ENCODE measurements around the gene TRPM7. TPM values are rescaled to one million over a fixed set of nuclear protein-coding genes. Genes with fewer than 3 reads are reported as not detected.

The TRPM7 gene
- total RNA-seq, 1 donor from 2014 or later = 24.3 TPM

DNA sequence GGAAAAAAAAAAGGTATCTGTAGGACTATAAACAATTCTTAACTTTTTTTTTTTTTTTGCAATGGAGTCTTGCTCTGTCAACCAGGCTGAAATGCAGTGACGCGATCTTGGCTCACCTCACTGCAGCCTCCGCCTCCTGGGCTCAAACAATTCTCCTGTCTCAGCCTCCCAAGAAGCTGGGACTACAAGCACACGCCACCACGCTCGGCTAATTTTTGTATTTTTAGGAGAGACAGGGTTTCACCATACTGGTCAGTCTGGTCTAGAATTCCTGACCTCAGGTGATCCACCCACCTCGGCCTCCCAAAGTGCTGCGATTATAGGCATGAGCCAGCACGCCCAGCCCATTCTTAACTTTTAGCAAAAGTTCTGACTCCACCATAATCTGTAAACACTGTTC, 50.5 kb downstream of the TRPM7 start:
- H3K27me3 Mint-ChIP-seq (ENCODE audit: unreplicated experiment) = no peaks in the 10 kb centered on the region
- TF ChIP-seq, protein P1, sequence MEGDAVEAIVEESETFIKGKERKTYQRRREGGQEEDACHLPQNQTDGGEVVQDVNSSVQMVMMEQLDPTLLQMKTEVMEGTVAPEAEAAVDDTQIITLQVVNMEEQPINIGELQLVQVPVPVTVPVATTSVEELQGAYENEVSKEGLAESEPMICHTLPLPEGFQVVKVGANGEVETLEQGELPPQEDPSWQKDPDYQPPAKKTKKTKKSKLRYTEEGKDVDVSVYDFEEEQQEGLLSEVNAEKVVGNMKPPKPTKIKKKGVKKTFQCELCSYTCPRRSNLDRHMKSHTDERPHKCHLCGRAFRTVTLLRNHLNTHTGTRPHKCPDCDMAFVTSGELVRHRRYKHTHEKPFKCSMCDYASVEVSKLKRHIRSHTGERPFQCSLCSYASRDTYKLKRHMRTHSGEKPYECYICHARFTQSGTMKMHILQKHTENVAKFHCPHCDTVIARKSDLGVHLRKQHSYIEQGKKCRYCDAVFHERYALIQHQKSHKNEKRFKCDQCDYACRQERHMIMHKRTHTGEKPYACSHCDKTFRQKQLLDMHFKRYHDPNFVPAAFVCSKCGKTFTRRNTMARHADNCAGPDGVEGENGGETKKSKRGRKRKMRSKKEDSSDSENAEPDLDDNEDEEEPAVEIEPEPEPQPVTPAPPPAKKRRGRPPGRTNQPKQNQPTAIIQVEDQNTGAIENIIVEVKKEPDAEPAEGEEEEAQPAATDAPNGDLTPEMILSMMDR (IDR thresholded peaks at IDR 0.05; ENCODE audit: partially characterized antibody, unreplicated experiment) = no peak
- no peaks in the 10 kb centered on the region for H3K9me3 Mint-ChIP-seq (ENCODE audit: unreplicated experiment)
- no peaks in the 10 kb centered on the region for H3K36me3 Mint-ChIP-seq (ENCODE audit: unreplicated experiment)
- no peak for DNase-seq
- H3K4me1 Mint-ChIP-seq (ENCODE audit: low read depth, unreplicated experiment) = no peaks in the 10 kb centered on the region
- no peak overlapping the region for H3K4me3 Mint-ChIP-seq (ENCODE audit: unreplicated experiment)
- H3K27ac Mint-ChIP-seq (ENCODE audit: unreplicated experiment) = no peak overlapping the region

DNA sequence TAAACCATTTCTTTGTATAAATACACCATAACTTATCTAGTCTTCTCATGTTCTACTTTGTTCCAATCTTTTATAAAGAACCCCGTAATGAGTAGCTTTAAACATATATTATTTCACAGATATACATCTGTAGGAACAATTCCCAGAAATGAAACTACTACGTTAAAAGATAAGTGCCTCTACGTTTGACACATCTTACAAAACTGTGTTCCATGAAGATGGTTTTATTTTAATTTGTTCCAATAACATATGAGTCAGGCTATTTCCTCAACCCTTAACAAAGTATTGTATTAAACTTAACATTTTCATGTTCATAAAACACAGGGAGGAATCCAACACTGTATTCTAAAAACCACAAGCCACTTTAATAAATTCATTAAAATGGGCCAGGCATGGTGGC, 52.9 kb downstream of the TRPM7 start:
- H3K9me3 Mint-ChIP-seq (ENCODE audit: unreplicated experiment) = no peaks in the 10 kb centered on the region
- H3K4me1 Mint-ChIP-seq (ENCODE audit: low read depth, unreplicated experiment) = no peaks in the 10 kb centered on the region
- H3K27ac Mint-ChIP-seq (ENCODE audit: unreplicated experiment) = no peak overlapping the region
- TF ChIP-seq, protein P1 (IDR thresholded peaks at IDR 0.05; ENCODE audit: partially characterized antibody, unreplicated experiment) = no peak
- no peaks in the 10 kb centered on the region for H3K27me3 Mint-ChIP-seq (ENCODE audit: unreplicated experiment)
- no peak for DNase-seq
- no peak overlapping the region for H3K4me3 Mint-ChIP-seq (ENCODE audit: unreplicated experiment)
- H3K36me3 Mint-ChIP-seq (ENCODE audit: unreplicated experiment) = no peaks in the 10 kb centered on the region

DNA sequence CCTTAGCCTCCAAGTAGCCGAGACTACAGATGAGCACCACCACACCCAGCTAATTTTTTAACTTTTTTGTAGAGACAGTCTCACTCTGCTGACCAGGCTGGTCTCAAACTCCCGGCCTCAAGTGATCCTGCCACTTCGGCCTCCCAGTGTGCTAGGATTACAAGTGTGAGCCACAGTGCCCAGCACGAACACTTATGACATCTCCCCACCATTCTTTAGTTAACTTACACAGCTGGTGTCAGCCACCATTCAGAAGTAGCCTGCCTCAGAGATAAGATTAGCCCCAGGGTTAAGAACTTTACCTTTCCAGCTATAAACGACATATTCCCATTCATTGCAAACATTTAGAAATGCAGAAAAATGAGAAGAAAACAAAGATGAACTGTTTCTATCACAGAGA, 58.2 kb downstream of the TRPM7 start:
- Mint-ChIP-seq H3K9me3 (ENCODE audit: unreplicated experiment) (no peaks in the 10 kb centered on the region), H3K4me1 (ENCODE audit: low read depth, unreplicated experiment) (no peaks in the 10 kb centered on the region), H3K36me3 (ENCODE audit: unreplicated experiment) (no peaks in the 10 kb centered on the region), H3K4me3 (ENCODE audit: unreplicated experiment) (no peak overlapping the region), H3K27me3 (ENCODE audit: unreplicated experiment) (no peaks in the 10 kb centered on the region), H3K27ac (ENCODE audit: unreplicated experiment) (no peak overlapping the region)
- no peak for DNase-seq
- TF ChIP-seq, protein P1 (IDR thresholded peaks at IDR 0.05; ENCODE audit: partially characterized antibody, unreplicated experiment) = no peak

DNA sequence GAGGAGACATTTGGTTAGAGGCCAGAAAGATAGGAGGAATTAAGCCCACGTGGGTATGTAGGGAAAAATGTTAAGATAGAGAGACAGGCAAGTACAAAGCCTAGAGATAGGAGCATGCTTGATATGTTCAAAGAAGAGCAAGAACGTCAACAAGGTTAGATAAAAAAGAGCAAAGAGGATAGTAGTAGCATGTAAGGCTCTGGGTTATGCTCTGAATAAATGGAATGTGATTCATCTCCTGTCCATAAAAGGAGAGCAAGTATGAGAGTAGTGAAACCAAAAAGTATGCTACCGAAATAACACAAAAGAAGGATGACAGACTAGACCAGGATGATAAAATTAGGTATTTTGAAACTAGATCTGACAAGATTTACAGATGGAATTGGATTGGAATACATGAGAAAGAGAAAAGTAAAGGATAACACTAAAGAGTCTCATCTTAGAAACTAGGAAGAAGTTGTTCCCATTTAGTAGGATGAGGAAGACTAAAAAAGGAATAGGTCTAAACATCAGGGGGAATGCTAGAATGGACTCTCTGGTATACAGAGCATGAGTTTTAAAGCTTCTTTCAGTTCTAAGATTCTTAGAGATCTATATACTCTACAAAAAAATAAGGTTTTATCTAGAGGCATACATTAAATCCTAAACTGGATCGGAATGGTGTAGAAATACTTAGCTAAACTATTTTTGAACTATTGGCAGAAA, 59.1 kb downstream of the TRPM7 start:
- Mint-ChIP-seq H3K27me3 (ENCODE audit: unreplicated experiment) (no peaks in the 10 kb centered on the region), H3K4me3 (ENCODE audit: unreplicated experiment) (no peak overlapping the region), H3K4me1 (ENCODE audit: low read depth, unreplicated experiment) (no peaks in the 10 kb centered on the region), H3K36me3 (ENCODE audit: unreplicated experiment) (no peaks in the 10 kb centered on the region), H3K9me3 (ENCODE audit: unreplicated experiment) (no peaks in the 10 kb centered on the region), H3K27ac (ENCODE audit: unreplicated experiment) (no peak overlapping the region)
- DNase-seq = no peak
- TF ChIP-seq, protein P1 (IDR thresholded peaks at IDR 0.05; ENCODE audit: partially characterized antibody, unreplicated experiment) = no peak

DNA sequence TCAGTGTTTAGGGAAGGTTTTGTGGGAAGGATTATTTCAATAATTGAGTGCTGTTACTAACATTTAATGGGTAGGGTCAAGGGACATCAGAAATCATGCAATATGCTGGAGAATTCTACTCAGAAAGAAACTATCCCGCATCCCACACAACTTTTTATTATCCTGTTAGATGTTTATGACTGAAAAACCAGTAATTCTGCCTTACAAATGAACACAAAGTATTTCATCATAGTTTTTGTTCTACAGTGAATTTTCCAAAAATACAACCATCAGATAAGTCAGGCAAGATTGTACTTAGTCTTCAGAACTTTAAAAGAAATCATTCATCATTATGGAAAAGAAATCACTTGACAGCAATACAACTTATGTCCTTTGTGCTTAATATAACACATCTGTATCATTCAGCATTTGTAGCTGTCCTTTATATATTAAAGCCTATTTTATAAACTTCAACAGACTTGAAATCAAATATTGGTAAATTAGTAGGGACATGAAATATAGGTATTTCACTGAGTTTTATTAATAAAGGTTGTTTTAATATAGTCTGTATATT, 61.9 kb downstream of the TRPM7 start:
- DNase-seq = no peak
- TF ChIP-seq, protein P1 (IDR thresholded peaks at IDR 0.05; ENCODE audit: partially characterized antibody, unreplicated experiment) = no peak
- Mint-ChIP-seq H3K4me3 (ENCODE audit: unreplicated experiment) (no peak overlapping the region), H3K27me3 (ENCODE audit: unreplicated experiment) (no peaks in the 10 kb centered on the region), H3K4me1 (ENCODE audit: low read depth, unreplicated experiment) (no peaks in the 10 kb centered on the region), H3K36me3 (ENCODE audit: unreplicated experiment) (no peaks in the 10 kb centered on the region), H3K27ac (ENCODE audit: unreplicated experiment) (no peak overlapping the region), H3K9me3 (ENCODE audit: unreplicated experiment) (no peaks in the 10 kb centered on the region)
